Caco-2 (cell line): ENCODE data around the gene AURKAIP1. TPM values are rescaled to one million over a fixed set of nuclear protein-coding genes. Genes with fewer than 3 reads are reported as not detected.

Experiments used
- BruUV-seq: library from RNA; stranded (reverse); fragments of 400-500 nt; replicated peaks from 2 replicates; lab custom pipeline; 2021; lab: Mats Ljungman, UMichigan
- CTCF ChIA-PET: fragments of 300-600 bp; sonication (Branson Sonifier 250); formaldehyde crosslinking; loops from one replicate; lab custom pipeline; 2022; ENCODE audit warnings: antibody characterized with exemption; lab: Charles Lee
- POLR2A ChIA-PET: fragments of 300-600 bp; sonication (Branson Sonifier 250); formaldehyde crosslinking; loops from one replicate; lab custom pipeline; 2022; ENCODE audit warnings: antibody characterized with exemption; lab: Charles Lee
- DNase-seq, 2 experiments: peaks; one replicate each; pipeline versions ENCODE4 v3.0.0 to v3.0.0-alpha.2; 2020 to 2022
- H3K27me3 ChIP-seq: replicated peaks from 2 replicates; pipeline ENCODE4 v1.6.0; 2011; ENCODE audit warnings: low read length; ENCODE audit not compliant: control insufficient read depth, insufficient read depth
- H3K36me3 ChIP-seq: 2 replicates; pipeline ENCODE4 v1.5.1; 2011; ENCODE audit warnings: low read length; ENCODE audit not compliant: control insufficient read depth, insufficient read depth
- H3K4me1 ChIP-seq: fragments of 250-450 bp; sonication (Bioruptor Pico); 2 replicates; pipeline ENCODE4 v1.5.1; 2020; ENCODE audit warnings: mild to moderate bottlenecking
- H3K4me3 ChIP-seq: 2 replicates; pipeline ENCODE4 v1.5.1; 2011; ENCODE audit warnings: low read depth, mild to moderate bottlenecking, control low read depth, low read length
- H3K9me3 ChIP-seq: fragments of 250-450 bp; sonication (Bioruptor Pico); 2 replicates; pipeline ENCODE4 v1.5.1; 2020; ENCODE audit warnings: mild to moderate bottlenecking, moderate library complexity
- H3K27ac Mint-ChIP-seq: one replicate; pipeline ENCODE4 v1.8.0; 2022; ENCODE audit warnings: mixed read lengths; ENCODE audit not compliant: unreplicated experiment
- H3K27me3 Mint-ChIP-seq: one replicate; pipeline ENCODE4 v1.8.0; 2022; ENCODE audit warnings: mixed read lengths; ENCODE audit not compliant: insufficient read depth, unreplicated experiment
- H3K36me3 Mint-ChIP-seq: one replicate; pipeline ENCODE4 v1.8.0; 2022; ENCODE audit warnings: mild to moderate bottlenecking, mixed read lengths; ENCODE audit not compliant: insufficient read depth, unreplicated experiment
- H3K4me1 Mint-ChIP-seq: one replicate; pipeline ENCODE4 v1.8.0; 2022; ENCODE audit warnings: low read depth, mixed read lengths; ENCODE audit not compliant: unreplicated experiment
- H3K4me3 Mint-ChIP-seq: one replicate; pipeline ENCODE4 v1.8.0; 2022; ENCODE audit warnings: mild to moderate bottlenecking, moderate library complexity, mixed read lengths; ENCODE audit not compliant: unreplicated experiment
- H3K9me3 Mint-ChIP-seq: one replicate; pipeline ENCODE4 v1.8.0; 2022; ENCODE audit warnings: mixed read lengths; ENCODE audit not compliant: unreplicated experiment
- intact Hi-C: fragments of 100-400 bp; cut with micrococcal nuclease; formaldehyde crosslinking; loops from one replicate; pipeline ENCODE4 v1.10.0; 2022; ENCODE audit not compliant: unreplicated experiment
- total RNA-seq: library from RNA; stranded (reverse); gene quantifications from 2 replicates; pipeline ENCODE4 v1.2.3, GENCODE V29; 2022
- TF ChIP-seq, protein P1 (sequence below), 2 experiments: fragments of 200-600 bp in 1 of 2; IDR thresholded peaks; 1 replicate in 1 of 2; 2 replicates in 1 of 2; pipeline versions ENCODE4 v1.5.1 to v1.8.0; 2011 to 2022; ENCODE audit warnings: antibody characterized with exemption in 1 of 2, control low read depth in 1 of 2, inconsistent platforms in 1 of 2, low read depth in 1 of 2, low read length in 1 of 2, mild to moderate bottlenecking in 1 of 2, moderate library complexity in 1 of 2; ENCODE audit not compliant: insufficient read depth in 1 of 2, severe bottlenecking in 1 of 2, unreplicated experiment in 1 of 2

Gene AURKAIP1
- total RNA-seq, 1 experiment from 2014 or later = 187 TPM

DNA sequence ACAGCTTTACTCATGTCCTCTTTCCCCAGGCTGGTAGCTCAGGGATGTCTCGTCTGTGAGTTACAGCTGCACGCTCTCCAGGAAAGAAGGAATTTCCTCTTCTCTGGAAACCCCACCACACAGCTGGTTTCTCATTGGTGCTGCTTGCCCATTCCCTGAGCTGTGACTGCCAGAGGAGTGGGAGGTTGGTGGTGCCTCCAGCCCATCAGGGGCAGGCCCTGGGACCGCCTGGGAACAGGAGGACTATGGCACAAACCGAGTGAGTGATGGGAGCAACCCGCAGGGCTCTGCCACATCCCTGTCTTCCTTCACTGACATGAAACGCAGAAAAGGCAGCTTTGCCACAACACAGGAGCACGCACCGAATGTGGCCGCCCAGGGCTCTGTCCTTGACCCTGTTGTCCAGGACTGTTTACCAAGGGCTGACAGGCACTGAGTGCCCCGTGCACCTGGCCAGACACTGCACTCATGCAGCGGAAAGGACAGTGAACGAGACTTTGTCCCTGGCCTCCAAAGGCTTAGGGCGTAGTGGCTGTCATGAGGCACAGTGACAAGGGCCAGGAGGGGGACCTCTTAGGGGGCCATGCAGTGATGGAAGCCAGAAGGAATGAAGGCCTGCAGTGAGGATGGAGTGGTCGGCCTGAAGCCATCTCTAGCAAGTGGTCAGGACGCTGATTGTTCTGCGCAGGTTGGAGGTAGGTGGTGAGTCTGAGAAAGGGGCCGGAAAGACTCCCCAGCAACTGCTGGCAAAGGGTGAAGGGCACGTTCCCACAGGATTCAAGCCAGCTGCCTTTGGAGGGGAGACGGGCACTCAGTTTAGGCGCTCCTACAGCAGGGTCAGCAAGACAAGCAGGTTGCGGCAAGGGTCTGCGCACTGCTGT, 25.8 kb upstream of the AURKAIP1 start:
- BruUV-seq = no TSS peak
- TF ChIP-seq, protein P1, sequence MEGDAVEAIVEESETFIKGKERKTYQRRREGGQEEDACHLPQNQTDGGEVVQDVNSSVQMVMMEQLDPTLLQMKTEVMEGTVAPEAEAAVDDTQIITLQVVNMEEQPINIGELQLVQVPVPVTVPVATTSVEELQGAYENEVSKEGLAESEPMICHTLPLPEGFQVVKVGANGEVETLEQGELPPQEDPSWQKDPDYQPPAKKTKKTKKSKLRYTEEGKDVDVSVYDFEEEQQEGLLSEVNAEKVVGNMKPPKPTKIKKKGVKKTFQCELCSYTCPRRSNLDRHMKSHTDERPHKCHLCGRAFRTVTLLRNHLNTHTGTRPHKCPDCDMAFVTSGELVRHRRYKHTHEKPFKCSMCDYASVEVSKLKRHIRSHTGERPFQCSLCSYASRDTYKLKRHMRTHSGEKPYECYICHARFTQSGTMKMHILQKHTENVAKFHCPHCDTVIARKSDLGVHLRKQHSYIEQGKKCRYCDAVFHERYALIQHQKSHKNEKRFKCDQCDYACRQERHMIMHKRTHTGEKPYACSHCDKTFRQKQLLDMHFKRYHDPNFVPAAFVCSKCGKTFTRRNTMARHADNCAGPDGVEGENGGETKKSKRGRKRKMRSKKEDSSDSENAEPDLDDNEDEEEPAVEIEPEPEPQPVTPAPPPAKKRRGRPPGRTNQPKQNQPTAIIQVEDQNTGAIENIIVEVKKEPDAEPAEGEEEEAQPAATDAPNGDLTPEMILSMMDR (IDR thresholded peaks at IDR 0.05; ENCODE audit: insufficient read depth in 1 of 2, low read depth in 1 of 2, low read length in 1 of 2, severe bottlenecking in 1 of 2, unreplicated experiment in 1 of 2) = no peak
- Mint-ChIP-seq H3K27ac (peak overlapping the region; percentile 93), H3K4me1 (peaks cover 12% of the 10 kb centered on the region), H3K27me3 (no peaks in the 10 kb centered on the region), H3K4me3 (peak overlapping the region; percentile 86), H3K9me3 (no peaks in the 10 kb centered on the region), H3K36me3 (peaks cover 85% of the 10 kb centered on the region)
- peaks cover 22% of the 10 kb centered on the region for H3K4me1 ChIP-seq
- H3K9me3 ChIP-seq = no peaks in the 10 kb centered on the region
- DNase-seq = no peak
- ChIA-PET CTCF (interaction anchor here (0.5 to 1.2 kb wide), 2 partner anchors 102 to 105 kb away, joined by 3 to 4 read pairs; no protein-coding TSS in a partner anchor), POLR2A (no interaction called here)
- H3K4me3 ChIP-seq = peak overlapping the region; percentile 94
- H3K36me3 ChIP-seq = peaks cover 4% of the 10 kb centered on the region; the same call in 1 of the 2 replicates
- no peaks in the 10 kb centered on the region for H3K27me3 ChIP-seq
- intact Hi-C loops = no loop called here

DNA sequence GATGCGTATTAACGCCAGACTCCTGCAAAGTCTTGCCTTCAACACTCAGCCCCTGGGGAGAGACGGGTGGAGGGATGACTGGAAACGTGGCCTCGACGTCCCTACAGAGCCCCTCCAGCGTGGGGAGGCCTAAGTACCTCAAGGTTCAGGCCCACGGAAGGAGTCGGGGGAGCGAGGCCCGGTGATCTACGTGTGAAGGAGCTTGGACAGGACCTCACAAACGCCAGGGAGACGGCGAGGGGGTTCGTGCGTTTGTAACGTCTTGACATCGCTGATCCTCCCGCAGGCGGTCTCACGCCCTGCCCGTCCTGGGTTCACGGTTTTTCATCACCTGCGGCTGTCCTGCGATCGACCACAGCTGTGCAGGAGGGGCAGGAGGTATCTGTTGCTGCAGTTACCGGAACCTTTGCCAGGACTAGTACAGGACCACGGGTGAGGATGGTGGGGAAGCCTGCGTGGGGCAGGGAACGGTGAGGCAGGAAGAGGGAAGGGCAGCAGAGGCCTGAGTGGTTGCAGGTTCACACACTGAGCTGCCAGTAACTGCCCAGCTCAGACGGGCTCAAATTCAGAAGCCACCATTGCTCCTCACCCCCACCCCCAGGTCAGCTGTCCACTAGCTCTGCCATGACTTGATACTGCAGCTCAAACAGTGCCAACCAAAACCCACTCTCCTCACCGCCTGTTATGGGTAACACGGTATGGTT, 25.0 kb upstream of the AURKAIP1 start:
- TF ChIP-seq, protein P1 (IDR thresholded peaks at IDR 0.05; ENCODE audit: insufficient read depth in 1 of 2, low read depth in 1 of 2, low read length in 1 of 2, severe bottlenecking in 1 of 2, unreplicated experiment in 1 of 2) = no peak
- POLR2A ChIA-PET = interaction anchor here (1.6 kb wide), 1 partner anchor 36 kb away, joined by 4 read pairs; the partner anchor contains the start of gene VWA1
- TSS peak; percentile 58 for BruUV-seq
- H3K27ac Mint-ChIP-seq = peak overlapping the region; percentile 93
- H3K27me3 Mint-ChIP-seq = no peaks in the 10 kb centered on the region
- no peaks in the 10 kb centered on the region for H3K9me3 Mint-ChIP-seq
- H3K36me3 ChIP-seq = peaks cover 2% of the 10 kb centered on the region; the same call in 1 of the 2 replicates
- no peaks in the 10 kb centered on the region for H3K27me3 ChIP-seq
- H3K4me1 ChIP-seq = peaks cover 22% of the 10 kb centered on the region
- CTCF ChIA-PET = interaction anchor here (0.5 to 1.2 kb wide), 2 partner anchors 103 to 106 kb away, joined by 3 to 4 read pairs; no protein-coding TSS in a partner anchor
- peak in 1 of 2 experiments; percentile 37 for DNase-seq
- H3K4me3 Mint-ChIP-seq = peak overlapping the region; percentile 86
- H3K4me3 ChIP-seq = peak overlapping the region; percentile 94
- intact Hi-C loops = loop anchor here (2.0 to 5.0 kb wide), 2 partner anchors 32 to 41 kb away; no protein-coding TSS in a partner anchor
- peaks cover 86% of the 10 kb centered on the region for H3K36me3 Mint-ChIP-seq
- peaks cover 12% of the 10 kb centered on the region for H3K4me1 Mint-ChIP-seq
- no peaks in the 10 kb centered on the region for H3K9me3 ChIP-seq
